H1 (cell line): Measurements from ENCODE around the gene PPP1R1A. TPM values are rescaled to one million over a fixed set of nuclear protein-coding genes. Genes with fewer than 3 reads are reported as not detected.

Experiments used
- CTCF ChIA-PET: fragments of 300-600 bp; sonication (Branson Sonifier 250); formaldehyde crosslinking; loops from one replicate; lab custom pipeline; 2021; ENCODE audit not compliant: partially characterized antibody; lab: Charles Lee
- POLR2A ChIA-PET: fragments of 300-600 bp; sonication (Branson Sonifier 250); formaldehyde crosslinking; loops from one replicate; lab custom pipeline; 2021; ENCODE audit warnings: inconsistent platforms; ENCODE audit not compliant: partially characterized antibody; lab: Charles Lee
- DNase-seq, 2 experiments: peaks; one replicate each; pipeline versions ENCODE4 v3.0.0 to v3.0.0-alpha.2; 2010 to 2022; ENCODE audit warnings: low spot score in 2 of 2, low read depth in 1 of 2, mixed read lengths in 1 of 2
- FAIRE-seq: peaks from 2 replicates; lab custom pipeline; 2011; peaks lifted over from hg19 to GRCh38; lab: Jason Lieb, UNC
- H2AFZ ChIP-seq: 2 replicates; pipeline ENCODE4 v1.8.1; 2012; ENCODE audit warnings: low read length, inconsistent platforms
- H2AK5ac ChIP-seq: 2 replicates; pipeline ENCODE4 v1.6.1; 2013; ENCODE audit warnings: low read depth, low read length
- H2BK120ac ChIP-seq: replicated peaks from 2 replicates; pipeline ENCODE3; 2013; ENCODE audit warnings: low read depth, low read length, inconsistent platforms
- H2BK12ac ChIP-seq: 2 replicates; pipeline ENCODE4 v1.6.1; 2013; ENCODE audit warnings: low read depth, low read length
- H2BK15ac ChIP-seq: 2 replicates; pipeline ENCODE4 v1.6.1; 2013; ENCODE audit warnings: low read length
- H2BK20ac ChIP-seq: 2 replicates; pipeline ENCODE4 v1.6.1; 2013; ENCODE audit warnings: low read length
- H2BK5ac ChIP-seq: 2 replicates; pipeline ENCODE4 v1.6.1; 2013; ENCODE audit warnings: low read depth, low read length
- H3K14ac ChIP-seq: 2 replicates; pipeline ENCODE4 v1.6.1; 2013; ENCODE audit warnings: inconsistent platforms; ENCODE audit not compliant: insufficient read length
- H3K18ac ChIP-seq: 2 replicates; pipeline ENCODE4 v1.6.1; 2013; ENCODE audit warnings: low read length; ENCODE audit errors: extremely low read depth
- H3K23ac ChIP-seq: 2 replicates; pipeline ENCODE4 v1.6.1; 2013; ENCODE audit warnings: inconsistent platforms; ENCODE audit not compliant: insufficient read length
- H3K23me2 ChIP-seq: 2 replicates; pipeline ENCODE4 v1.6.1; 2013; ENCODE audit warnings: low read depth, low read length
- H3K27ac ChIP-seq: 2 replicates; pipeline ENCODE4 v1.6.1; 2011; ENCODE audit warnings: low read depth, low read length, inconsistent platforms
- H3K27me3 ChIP-seq, 4 experiments: replicated peaks in 1 of 4; 1 replicate in 1 of 4; 2 replicates in 3 of 4; pipeline versions ENCODE4 v1.6.1 to v1.8.1; 2011 to 2013; ENCODE audit warnings: low read length in 3 of 4, mild to moderate bottlenecking in 3 of 4, inconsistent platforms in 2 of 4, mixed read lengths in 2 of 4, moderate library complexity in 1 of 4; ENCODE audit not compliant: control insufficient read depth in 3 of 4, insufficient read depth in 3 of 4; ENCODE audit errors: extremely low read depth in 1 of 4
- H3K36me3 ChIP-seq, 4 experiments: 2 replicates each; pipeline versions ENCODE4 v1.6.1 to v1.8.1; 2011 to 2013; ENCODE audit warnings: mild to moderate bottlenecking in 4 of 4, low read length in 3 of 4, moderate library complexity in 2 of 4, control low read depth in 1 of 4, inconsistent platforms in 1 of 4; ENCODE audit not compliant: insufficient read depth in 4 of 4, control insufficient read depth in 2 of 4
- H3K4ac ChIP-seq: replicated peaks from 2 replicates; pipeline ENCODE3; 2013; ENCODE audit warnings: low read length, low read depth, mixed read lengths, inconsistent platforms; ENCODE audit not compliant: insufficient read length
- H3K4me1 ChIP-seq, 4 experiments: replicated peaks in 1 of 4; 1 replicate in 1 of 4; 2 replicates in 3 of 4; pipeline versions ENCODE4 v1.6.1 to v1.8.1; 2011 to 2013; ENCODE audit warnings: low read length in 3 of 4, inconsistent platforms in 2 of 4, mixed read lengths in 1 of 4; ENCODE audit not compliant: insufficient read depth in 4 of 4, control insufficient read depth in 3 of 4
- H3K4me2 ChIP-seq, 2 experiments: 2 replicates each; pipeline versions ENCODE4 v1.6.1 to v1.8.1; 2011 to 2013; ENCODE audit warnings: low read depth in 2 of 2, low read length in 2 of 2, control low read depth in 1 of 2, inconsistent platforms in 1 of 2, mild to moderate bottlenecking in 1 of 2; ENCODE audit not compliant: insufficient read depth in 1 of 2
- H3K4me3 ChIP-seq, 4 experiments: fragments of 200-600, 300-600 bp in 1 of 4; sonication (generic), shearing (Covaris generic), sonication (Bioruptor Twin) in 1 of 4; 2 replicates each; pipeline versions ENCODE4 v1.5.1 to v1.8.1; 2011 to 2016; ENCODE audit warnings: low read length in 4 of 4, low read depth in 3 of 4, control low read depth in 2 of 4, inconsistent platforms in 2 of 4, mild to moderate bottlenecking in 2 of 4, mixed read lengths in 1 of 4, moderate library complexity in 1 of 4; ENCODE audit not compliant: insufficient read depth in 2 of 4; ENCODE audit errors: extremely low read depth in 1 of 4
- H3K56ac ChIP-seq: replicated peaks from 2 replicates; pipeline ENCODE3; 2013; ENCODE audit warnings: low read depth, mild to moderate bottlenecking, mixed read lengths, low read length, inconsistent platforms; ENCODE audit not compliant: insufficient read length
- H3K79me1 ChIP-seq: 2 replicates; pipeline ENCODE4 v1.6.1; 2013; ENCODE audit warnings: low read depth, low read length, control low read depth
- H3K79me2 ChIP-seq, 2 experiments: 2 replicates each; pipeline versions ENCODE4 v1.6.1 to v1.8.1; 2012 to 2013; ENCODE audit warnings: low read length in 2 of 2, mild to moderate bottlenecking in 2 of 2, inconsistent platforms in 1 of 2; ENCODE audit not compliant: insufficient read depth in 2 of 2, control insufficient read depth in 1 of 2
- H3K9ac ChIP-seq, 4 experiments: replicated peaks in 1 of 4; 1 replicate in 1 of 4; 2 replicates in 3 of 4; pipeline versions ENCODE4 v1.6.1 to v1.8.1; 2011 to 2013; ENCODE audit warnings: low read depth in 3 of 4, low read length in 3 of 4, control low read depth in 2 of 4, mild to moderate bottlenecking in 2 of 4, moderate library complexity in 2 of 4, inconsistent platforms in 1 of 4; ENCODE audit errors: extremely low read depth in 1 of 4
- H3K9me3 ChIP-seq, 2 experiments: 2 replicates each; pipeline versions ENCODE4 v1.6.1 to v1.8.1; 2012 to 2013; ENCODE audit warnings: mild to moderate bottlenecking in 2 of 2, moderate library complexity in 2 of 2, control low read depth in 1 of 2, inconsistent platforms in 1 of 2, low read depth in 1 of 2, low read length in 1 of 2, mixed read lengths in 1 of 2; ENCODE audit not compliant: insufficient read depth in 2 of 2
- H4K20me1 ChIP-seq, 2 experiments: replicated peaks in 1 of 2; 2 replicates each; pipeline versions ENCODE3 to v1.8.1; 2011 to 2013; ENCODE audit warnings: inconsistent platforms in 2 of 2, low read length in 2 of 2, mild to moderate bottlenecking in 1 of 2; ENCODE audit not compliant: insufficient read depth in 2 of 2, control insufficient read depth in 1 of 2
- H4K5ac ChIP-seq: 2 replicates; pipeline ENCODE4 v1.6.1; 2013; ENCODE audit warnings: low read length, low read depth, mixed read lengths, inconsistent platforms; ENCODE audit not compliant: insufficient read length
- H4K8ac ChIP-seq: 2 replicates; pipeline ENCODE4 v1.8.0; 2013; ENCODE audit warnings: mild to moderate bottlenecking, moderate library complexity, low read length, inconsistent platforms; ENCODE audit not compliant: insufficient read depth; ENCODE audit errors: extremely low read depth
- H4K91ac ChIP-seq: replicated peaks from 2 replicates; pipeline ENCODE3; 2013; ENCODE audit warnings: low read length, mixed read lengths, inconsistent platforms; ENCODE audit not compliant: insufficient read length
- USF2 ChIP-seq: IDR thresholded peaks from 2 replicates; pipeline ENCODE4 v1.6.1; 2011; ENCODE audit warnings: low read length, improper control_type of control experiment
- WGBS, 2 experiments: shearing (Covaris generic) in 1 of 2; methylation state at CpG; one replicate each; pipeline versions ENCODE4 v1.1.6 to v1.1.7; 2013 to 2015; ENCODE audit warnings: low lambda C conversion rate in 2 of 2, mixed read lengths in 2 of 2, inconsistent platforms in 1 of 2, low coverage in 1 of 2, missing lambda C conversion rate in 1 of 2; ENCODE audit not compliant: insufficient replicate concordance in 2 of 2, insufficient coverage in 1 of 2, insufficient read length in 1 of 2; ENCODE audit errors: extremely low coverage in 1 of 2, missing lambda C conversion rate in 1 of 2; 5-methylcytosine and 5-hydroxymethylcytosine counted together
- polyA plus RNA-seq, 7 experiments: library from polyadenylated mRNA; depleted of rRNA in 3 of 7; stranded (reverse) in 5 of 7; unstranded in 2 of 7; fragments of >200 nt in 5 of 7; fragments of 200-250 nt in 2 of 7; gene quantifications; 1 replicate in 5 of 7; 2 replicates in 1 of 7; 4 replicates in 1 of 7; pipeline versions ENCODE4 v1.2.1 to v1.2.3, GENCODE V29; 2011 to 2013; ENCODE audit warnings: missing spikeins in 2 of 7, mixed read lengths in 2 of 7
- total RNA-seq: library from RNA; stranded (reverse); fragmentation: NEBNext Ultra II Directional; extraction: Animal tissue kit (Norgen Biotek cat#: 25700); gene quantifications from 2 replicates; pipeline ENCODE4 v1.2.1, GENCODE V29; 2021

The PPP1R1A gene
- total and polyA plus RNA-seq, 2 of the 8 experiments (the other 6 are each of a cell fraction or from before 2014, with no cell fraction given): 5.8 to 13.1 TPM

- H2BK15ac ChIP-seq: no peak overlapping the region
- no peak overlapping the region; the same call in 1 of the 2 replicates for H3K18ac ChIP-seq
- no peaks in the 10 kb centered on the region for H3K79me2 ChIP-seq
- H2BK120ac ChIP-seq: no peak overlapping the region
- ChIA-PET POLR2A (interaction anchor here (0.6 to 1.4 kb wide), 4 partner anchors 8 to 507 kb away, joined by 3 to 7 read pairs (median 4); no protein-coding TSS in a partner anchor), CTCF (interaction anchor here (0.6 to 5.7 kb wide), 14 partner anchors 9 to 165 kb away, joined by 3 to 53 read pairs (median 6); partner anchors contain the start of gene PDE1B)
- no peaks in the 10 kb centered on the region for H3K9me3 ChIP-seq
- 6% methylated on average over 5 of the region's 5 CpGs; no CpG with 5 or more reads in 1 of the 2 experiments for WGBS, 2 experiments
- H2AK5ac ChIP-seq: no peak overlapping the region; the same call in 1 of the 2 replicates
- H2AFZ ChIP-seq: no peak overlapping the region
- H3K23ac ChIP-seq: no peak overlapping the region
- no peak overlapping the region for H4K8ac ChIP-seq
- peak overlapping the region in 1 of 4 experiments; percentile 29; a peak in 1 of 8 replicates for H3K4me3 ChIP-seq
- peak overlapping the region; percentile 56 to 66 for H3K4me2 ChIP-seq
- no peak overlapping the region for H4K91ac ChIP-seq
- no peak overlapping the region for H3K9ac ChIP-seq
- H3K56ac ChIP-seq: no peak overlapping the region
- no peaks in the 10 kb centered on the region for H3K36me3 ChIP-seq
- no peak overlapping the region for H3K4ac ChIP-seq
- no peaks in the 10 kb centered on the region for H3K79me1 ChIP-seq
- H4K5ac ChIP-seq: no peak overlapping the region
- H2BK5ac ChIP-seq: no peak overlapping the region
- peaks cover 3% of the 10 kb centered on the region for H3K23me2 ChIP-seq
- no peak overlapping the region for H3K27ac ChIP-seq
- no peaks in the 10 kb centered on the region for H4K20me1 ChIP-seq
- no peak overlapping the region for H3K14ac ChIP-seq
- FAIRE-seq (peak; percentile 82), DNase-seq (peak in 1 of 2 experiments; percentile 59)
- no peak overlapping the region for H2BK12ac ChIP-seq
- peaks cover 15 to 41% (median 37%) of the 10 kb centered on the region in 4 experiments for H3K27me3 ChIP-seq
- H2BK20ac ChIP-seq: no peak overlapping the region
- peaks cover 10 to 17% (median 14%) of the 10 kb centered on the region in 4 experiments; a peak in 6 of 7 replicates for H3K4me1 ChIP-seq
- no peak for TF ChIP-seq USF2
Measured at GRCh38 chr12:54564768-54565167, 23.7 kb downstream of the PPP1R1A start.
